ENCODE results near the gene IDI1.

- TF ChIP-seq CTCF (IDR thresholded peaks at IDR 0.05; ENCODE audit: low read length): no peak
- no peak for TF ChIP-seq EZH2 (optimal IDR thresholded peaks at IDR 0.05; ENCODE audit: low read depth, low read length)
- no peak for TF ChIP-seq EZH2phosphoT487 (IDR thresholded peaks at IDR 0.05; ENCODE audit: low read length)
These were observed 13.7 kb downstream of the IDI1 start for GRCh38 chr10:1035201-1035600.

Measured in MM.1S (cell line).